ENCODE measurements around the gene ANXA4. TPM values are rescaled to one million over a fixed set of nuclear protein-coding genes. Genes with fewer than 3 reads are reported as not detected.
"Not testable (repeated sequence)": the region's sequence is repeated elsewhere in the genome, so short reads cannot be mapped to it uniquely, and the experiment has no call there.

Gene ANXA4
- total RNA-seq, 1 donor from 2014 or later, result 84.5 TPM

- no peak overlapping the region for H3K27ac Mint-ChIP-seq
- no peak overlapping the region for H3K4me3 Mint-ChIP-seq
- H3K27me3 Mint-ChIP-seq, result peaks cover 4% of the 10 kb centered on the region
- H3K4me1 Mint-ChIP-seq (ENCODE audit: unreplicated experiment), result no peaks in the 10 kb centered on the region
- H3K36me3 Mint-ChIP-seq, result no peaks in the 10 kb centered on the region
- no peak for TF ChIP-seq CTCF (conservative IDR thresholded peaks at IDR 0.05)
- DNase-seq (ENCODE audit: extremely low spot score, unreplicated experiment), result no peak
- no peaks in the 10 kb centered on the region for H3K9me3 Mint-ChIP-seq
Measured at GRCh38 chr2:69709290-69709689, 32.6 kb upstream of the ANXA4 start.

GRCh38 chr2:69711971-69712370 lies 30.0 kb upstream of the ANXA4 start:
- Mint-ChIP-seq H3K27me3 (peaks cover 9% of the 10 kb centered on the region), H3K27ac (no peak overlapping the region), H3K36me3 (no peaks in the 10 kb centered on the region), H3K9me3 (no peaks in the 10 kb centered on the region), H3K4me1 (ENCODE audit: unreplicated experiment) (peaks cover 9% of the 10 kb centered on the region), H3K4me3 (no peak overlapping the region)
- DNase-seq (ENCODE audit: extremely low spot score, unreplicated experiment), result no peak
- no peak for TF ChIP-seq CTCF (conservative IDR thresholded peaks at IDR 0.05)

- Mint-ChIP-seq H3K9me3 (no peaks in the 10 kb centered on the region), H3K36me3 (no peaks in the 10 kb centered on the region), H3K4me1 (ENCODE audit: unreplicated experiment) (peaks cover 22% of the 10 kb centered on the region), H3K27ac (no peak overlapping the region), H3K27me3 (peaks cover 9% of the 10 kb centered on the region), H3K4me3 (no peak overlapping the region)
- DNase-seq (ENCODE audit: extremely low spot score, unreplicated experiment), result no peak
- TF ChIP-seq CTCF (conservative IDR thresholded peaks at IDR 0.05), result no peak
Measured at GRCh38 chr2:69714024-69714423, 27.9 kb upstream of the ANXA4 start.

- peak; percentile 77 for DNase-seq (ENCODE audit: extremely low spot score, unreplicated experiment)
- peak; percentile 82 for TF ChIP-seq CTCF (conservative IDR thresholded peaks at IDR 0.05)
- peak overlapping the region; percentile 18 for H3K27ac Mint-ChIP-seq
Measured at GRCh38 chr2:69714539-69715220, 27.3 kb upstream of the ANXA4 start.

GRCh38 chr2:69715964-69716363 lies 26.0 kb upstream of the ANXA4 start:
- H3K36me3 Mint-ChIP-seq, result no peaks in the 10 kb centered on the region
- no peak for TF ChIP-seq CTCF (conservative IDR thresholded peaks at IDR 0.05)
- H3K27me3 Mint-ChIP-seq, result peaks cover 9% of the 10 kb centered on the region
- H3K9me3 Mint-ChIP-seq, result no peaks in the 10 kb centered on the region
- no peak overlapping the region for H3K4me3 Mint-ChIP-seq
- H3K27ac Mint-ChIP-seq, result no peak overlapping the region
- H3K4me1 Mint-ChIP-seq (ENCODE audit: unreplicated experiment), result peaks cover 27% of the 10 kb centered on the region
- no peak for DNase-seq (ENCODE audit: extremely low spot score, unreplicated experiment)

More at GRCh38 chr2:69714539-69715220, 27.3 kb upstream of the ANXA4 start:
- not testable (repeated sequence) for H3K4me3 Mint-ChIP-seq, H3K9me3 Mint-ChIP-seq, H3K36me3 Mint-ChIP-seq, H3K27me3 Mint-ChIP-seq
- H3K4me1 Mint-ChIP-seq (ENCODE audit: unreplicated experiment), result peaks cover 22% of the 10 kb centered on the region
